Limb (tissue), 2 donors: Measurements from ENCODE around the gene PDGFA.

ENCODE experiments used
- DNase-seq, 2 donors: peaks; one replicate each; pipeline ENCODE4 v3.0.0-alpha.2; 2016; ENCODE audit errors: extremely low spot score in 2 of 2

The PDGFA gene

DNA sequence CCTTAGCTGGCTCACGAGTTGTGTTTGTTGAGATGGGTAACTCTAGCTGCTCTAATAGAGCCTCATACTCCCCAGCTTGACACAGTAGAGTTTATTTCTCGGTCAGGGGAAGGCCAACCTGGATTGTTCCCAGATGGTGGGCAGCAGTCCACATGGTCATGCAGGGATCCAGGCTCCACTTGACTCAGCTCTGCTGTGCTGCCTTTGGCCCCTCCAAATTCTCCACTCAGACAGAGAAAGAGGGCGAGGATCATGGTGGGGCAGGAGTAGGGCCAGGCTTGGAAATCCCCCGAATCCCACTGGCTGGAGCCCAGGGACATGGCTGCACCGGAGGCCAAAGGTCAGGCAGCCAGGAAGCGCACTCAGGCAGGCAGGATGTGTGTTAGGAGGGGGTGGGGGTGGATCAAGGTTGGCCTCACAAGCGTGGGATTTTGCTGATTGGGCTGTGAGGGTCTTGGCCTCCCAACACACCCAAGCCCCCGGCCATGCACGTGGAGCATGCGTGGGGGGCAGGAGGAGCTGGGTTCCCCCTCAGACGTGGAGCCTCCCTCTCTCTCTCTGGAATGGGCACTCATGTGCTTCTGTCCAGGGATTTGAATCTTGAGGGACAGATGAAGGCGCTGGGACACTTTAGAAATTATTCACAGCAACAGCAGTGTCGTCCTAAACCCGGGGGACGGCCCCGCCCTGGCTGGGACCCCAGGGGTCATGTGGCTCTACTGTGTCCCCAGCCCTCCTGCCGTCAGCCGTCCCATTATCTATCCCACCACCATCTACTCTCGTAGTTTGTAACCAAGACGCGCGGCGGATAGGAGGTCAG, 44.8 kb downstream of the PDGFA start:
- DNase-seq: no peak

DNA sequence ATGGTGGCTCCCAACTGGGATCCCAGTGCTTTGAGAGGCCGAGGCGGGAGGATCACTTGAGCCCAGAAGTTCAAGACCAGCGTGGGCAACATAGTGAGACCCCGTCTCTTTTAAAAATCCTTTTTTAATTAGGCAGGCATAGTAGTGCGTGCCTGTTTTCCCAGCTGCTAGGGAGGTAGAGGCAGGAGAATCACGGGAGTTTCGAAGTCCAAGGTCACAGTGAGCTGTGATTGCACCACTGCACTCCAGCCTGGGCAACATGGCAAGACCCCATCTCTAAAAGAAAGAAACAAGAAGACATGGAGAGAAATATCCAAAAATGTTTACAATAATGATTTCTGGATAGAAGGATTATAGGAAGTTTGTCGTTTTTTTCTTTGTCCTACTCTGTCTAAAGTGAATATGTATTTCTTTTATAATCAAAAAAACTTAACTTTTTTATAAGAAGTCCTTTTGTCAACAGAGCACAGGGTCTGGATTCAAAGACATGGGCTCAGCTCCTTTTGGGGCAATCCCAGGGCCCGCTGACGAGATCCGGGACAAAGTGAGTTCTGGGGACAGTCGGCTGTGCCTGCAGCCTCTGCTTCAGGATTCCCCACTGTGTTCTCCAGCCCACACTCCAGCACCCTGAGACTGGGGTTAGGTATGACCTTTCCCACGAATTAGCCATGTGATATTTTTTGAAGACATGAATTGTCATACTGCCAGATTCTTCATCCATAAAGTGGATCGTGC, 45.6 kb downstream of the PDGFA start:
- DNase-seq: no peak

DNA sequence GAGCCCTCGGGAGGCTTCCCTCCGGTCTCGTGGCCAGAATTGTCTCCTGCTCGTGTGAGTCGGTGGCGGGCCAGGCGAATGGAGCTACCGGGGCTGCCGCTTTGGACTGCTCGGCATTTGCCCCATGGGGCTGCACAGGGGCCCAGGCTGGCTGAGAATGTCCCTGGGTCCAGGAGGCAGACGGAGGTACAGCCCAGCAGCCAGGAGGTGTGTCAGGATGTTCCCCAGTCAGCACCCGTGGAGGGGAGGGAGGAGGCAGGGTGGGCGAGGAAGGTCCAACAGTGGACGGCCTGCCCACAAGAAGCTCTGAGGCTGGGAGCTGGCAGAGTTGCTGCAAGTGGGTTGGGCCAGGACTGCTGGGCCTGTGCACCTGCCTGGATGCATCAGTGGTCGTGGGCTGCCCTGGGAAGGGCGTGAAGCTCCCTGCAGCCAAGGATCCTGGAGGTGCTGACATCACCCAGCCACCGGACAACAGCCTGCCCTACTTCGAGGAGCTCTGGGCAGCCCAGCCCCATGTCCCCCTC, 46.4 kb downstream of the PDGFA start:
- DNase-seq: peak in 1 of 2 donors; percentile 20

DNA sequence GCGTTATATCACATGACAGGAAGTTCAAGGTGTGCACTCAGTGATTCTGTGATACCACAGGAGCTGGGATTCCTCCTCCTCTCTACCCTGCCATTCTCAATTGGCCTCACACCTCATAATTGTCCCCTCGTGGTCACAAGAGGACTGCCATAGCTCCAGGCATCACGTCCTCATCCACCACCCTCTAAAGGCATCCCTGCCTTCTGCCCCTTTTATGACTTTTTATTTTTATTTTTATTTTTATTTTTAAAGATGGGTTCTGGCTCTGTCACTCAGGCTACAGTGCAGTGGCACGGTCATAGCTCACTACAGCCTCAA, 47.0 kb downstream of the PDGFA start:
- DNase-seq: no peak

DNA sequence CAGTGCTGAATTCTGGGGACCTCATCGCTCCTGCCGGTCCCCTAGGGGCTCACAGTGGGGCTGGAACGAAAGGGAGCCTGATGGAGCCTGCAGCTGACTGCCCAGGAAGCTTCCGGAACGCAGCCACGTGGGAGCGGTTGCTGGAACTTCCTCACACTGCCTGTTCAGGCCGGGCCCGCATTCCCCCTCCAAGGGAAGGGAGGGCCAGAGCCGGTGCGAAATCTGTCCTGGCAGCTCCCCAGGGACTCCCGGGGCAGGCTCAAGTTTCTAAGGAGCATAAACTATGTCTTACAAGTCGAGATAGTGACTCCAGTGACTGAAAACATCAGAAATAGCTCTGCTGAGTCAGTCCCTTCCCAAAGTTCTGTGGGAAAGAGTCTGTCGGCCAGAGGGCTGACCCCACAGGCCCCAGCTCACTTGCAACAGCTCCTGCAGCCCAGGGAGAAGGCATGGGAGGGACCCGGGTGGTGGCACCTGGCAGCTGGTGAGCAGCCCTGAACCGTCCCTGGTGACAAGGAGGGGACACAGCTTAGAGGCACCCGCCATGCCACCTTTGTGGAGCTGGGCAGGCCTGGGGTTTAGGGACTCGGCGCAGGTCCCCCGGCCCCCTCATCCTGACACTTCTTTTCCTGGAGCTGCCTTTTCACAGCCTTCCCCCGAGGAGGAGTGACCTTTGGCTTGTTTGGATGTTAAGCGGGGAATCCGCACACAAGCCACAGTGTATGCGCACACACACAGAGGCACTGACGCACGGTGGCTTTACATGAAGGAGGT, 47.6 kb downstream of the PDGFA start:
- peak; percentile 57 to 72 for DNase-seq

DNA sequence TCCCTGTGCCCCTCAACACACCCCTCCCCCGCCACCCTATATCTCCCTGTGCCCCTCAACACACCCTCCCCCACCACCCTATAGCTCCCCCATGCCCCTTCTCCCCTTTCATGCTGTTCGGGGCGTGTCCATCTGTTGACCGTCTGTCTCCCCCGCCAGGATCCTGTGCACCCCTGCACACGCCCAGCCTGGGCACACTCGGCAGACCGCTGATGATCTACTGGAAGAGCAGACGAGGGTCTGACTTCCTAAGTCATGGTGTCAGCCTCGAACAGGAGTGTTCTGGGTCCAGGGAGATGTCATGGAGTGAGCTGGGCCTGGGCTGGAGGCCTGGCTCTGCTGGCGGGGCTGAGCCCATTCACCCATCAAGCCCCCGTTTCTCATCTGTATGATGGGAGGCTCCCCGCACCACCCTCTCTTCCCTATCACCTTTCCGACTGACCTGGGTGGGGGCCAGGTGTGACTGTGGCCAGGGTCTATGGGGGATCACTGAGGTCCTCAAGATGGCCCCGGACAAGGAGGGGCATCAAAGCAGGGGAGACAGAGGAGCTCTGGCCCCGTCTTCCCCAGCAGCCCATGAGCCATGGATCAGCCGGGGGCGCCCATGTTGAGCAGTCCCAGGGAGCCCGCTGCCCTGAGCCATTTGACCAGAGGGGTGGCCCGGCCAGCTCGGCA, 48.3 kb downstream of the PDGFA start:
- peak in 1 of 2 donors; percentile 24 for DNase-seq

DNA sequence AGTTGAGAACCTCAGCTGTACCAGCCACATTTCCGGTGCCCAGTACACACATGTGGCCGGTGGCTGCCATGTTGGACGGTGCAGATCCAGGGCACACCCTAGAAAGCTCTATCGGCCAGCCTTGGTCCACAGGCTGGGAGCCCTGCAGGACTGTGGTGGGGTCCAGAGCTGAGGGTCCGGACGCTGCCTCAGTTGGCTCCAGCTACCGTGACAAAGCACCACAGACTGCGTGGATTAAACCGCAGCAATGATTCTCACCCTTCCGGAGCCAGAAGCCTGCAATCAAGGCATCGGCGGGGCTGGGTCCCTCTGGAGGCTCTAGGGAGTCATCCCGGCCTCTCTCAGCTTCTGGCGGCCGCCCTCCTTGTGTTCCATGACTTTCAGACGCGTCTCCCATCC, 50.1 kb downstream of the PDGFA start:
- peak in 1 of 2 donors; percentile 14 for DNase-seq

DNA sequence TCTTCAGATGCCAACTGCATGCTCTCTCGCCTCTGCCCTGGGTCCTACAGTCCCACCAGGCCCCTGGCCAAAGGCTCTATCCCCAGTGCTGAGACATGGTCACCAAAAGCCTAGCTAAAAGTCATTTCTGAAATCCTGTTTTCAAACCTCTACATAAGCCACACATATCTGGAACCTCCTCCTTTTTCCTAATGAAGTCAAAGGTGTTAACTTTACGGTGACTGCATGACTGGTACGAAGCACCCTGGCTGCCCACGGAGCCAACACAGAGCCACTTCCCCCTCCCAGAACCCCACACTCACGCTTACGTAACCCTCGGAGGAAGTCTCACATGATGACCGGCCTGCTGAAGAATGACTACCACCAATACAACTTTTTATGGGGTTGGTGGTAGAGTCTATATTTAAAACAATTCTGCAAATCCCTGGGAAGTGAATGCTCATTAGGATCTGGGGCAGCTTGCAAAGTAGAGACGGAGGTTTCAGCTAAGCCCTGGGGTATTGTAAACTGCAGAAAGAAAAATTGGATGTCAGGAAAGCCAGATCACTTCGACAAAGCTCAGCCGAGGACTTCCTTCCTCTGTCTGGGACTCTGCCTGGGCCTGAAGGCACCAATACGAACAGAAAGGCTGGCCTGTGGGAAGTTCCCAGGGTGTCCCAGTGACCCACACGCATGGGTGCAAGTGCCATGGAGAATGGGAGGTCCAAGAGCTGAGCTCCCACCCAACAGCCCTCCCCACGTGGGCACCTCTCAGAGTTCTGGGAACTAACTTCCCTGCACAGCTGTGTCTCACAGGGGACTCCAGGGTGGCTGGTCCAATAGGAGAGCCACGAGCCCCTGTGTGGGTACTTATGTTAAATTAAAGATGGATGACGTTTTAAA, 50.7 kb downstream of the PDGFA start:
- peak in 1 of 2 donors; percentile 26 for DNase-seq

DNA sequence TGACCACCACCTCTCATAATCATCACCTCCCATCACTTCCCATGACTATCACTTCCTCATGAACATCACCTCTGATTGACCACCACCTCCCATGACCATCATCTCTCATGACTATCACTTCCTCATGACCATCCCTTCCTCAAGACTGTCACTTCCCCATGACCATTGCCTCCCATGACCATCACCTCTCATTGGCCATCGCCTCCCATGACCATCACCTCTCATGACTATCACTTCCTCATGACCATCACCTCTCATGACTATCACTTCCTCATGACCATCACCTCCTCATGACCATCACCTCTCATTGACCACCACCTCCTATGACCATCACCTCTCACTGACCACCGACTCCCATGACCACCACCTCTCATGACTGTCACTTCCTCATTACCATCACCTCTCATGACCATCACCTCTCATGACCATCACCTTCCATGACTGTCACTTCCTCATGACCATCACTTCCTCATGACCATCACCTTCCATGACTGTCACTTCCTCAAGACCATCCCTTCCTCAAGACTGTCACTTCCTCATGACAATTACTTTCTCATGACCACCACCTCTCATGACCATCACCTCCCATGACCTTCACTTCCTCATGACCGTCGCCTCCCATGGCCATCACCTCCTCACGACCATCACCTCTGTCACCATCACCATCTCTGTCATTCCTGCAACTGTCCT, 51.6 kb downstream of the PDGFA start:
- peak in 1 of 2 donors; percentile 12 for DNase-seq

DNA sequence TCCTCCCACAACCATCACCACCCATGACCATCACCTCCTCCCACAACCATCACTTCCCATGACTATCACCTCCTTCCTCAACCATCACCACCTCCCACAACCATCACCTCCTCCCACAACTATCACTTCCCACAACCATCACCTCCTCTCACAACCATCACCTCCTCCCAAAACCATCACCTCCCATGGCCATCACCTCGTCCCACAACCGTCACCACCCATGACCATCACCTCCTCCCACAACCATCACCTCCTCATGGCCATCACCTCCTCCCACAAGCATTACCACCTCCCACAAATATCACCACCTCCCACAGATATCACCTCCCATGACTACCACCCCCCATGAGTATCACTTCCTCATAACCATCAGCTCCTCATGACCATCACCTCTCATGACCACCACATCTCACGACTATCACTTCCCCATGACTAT, 52.2 kb downstream of the PDGFA start:
- DNase-seq: no peak

DNA sequence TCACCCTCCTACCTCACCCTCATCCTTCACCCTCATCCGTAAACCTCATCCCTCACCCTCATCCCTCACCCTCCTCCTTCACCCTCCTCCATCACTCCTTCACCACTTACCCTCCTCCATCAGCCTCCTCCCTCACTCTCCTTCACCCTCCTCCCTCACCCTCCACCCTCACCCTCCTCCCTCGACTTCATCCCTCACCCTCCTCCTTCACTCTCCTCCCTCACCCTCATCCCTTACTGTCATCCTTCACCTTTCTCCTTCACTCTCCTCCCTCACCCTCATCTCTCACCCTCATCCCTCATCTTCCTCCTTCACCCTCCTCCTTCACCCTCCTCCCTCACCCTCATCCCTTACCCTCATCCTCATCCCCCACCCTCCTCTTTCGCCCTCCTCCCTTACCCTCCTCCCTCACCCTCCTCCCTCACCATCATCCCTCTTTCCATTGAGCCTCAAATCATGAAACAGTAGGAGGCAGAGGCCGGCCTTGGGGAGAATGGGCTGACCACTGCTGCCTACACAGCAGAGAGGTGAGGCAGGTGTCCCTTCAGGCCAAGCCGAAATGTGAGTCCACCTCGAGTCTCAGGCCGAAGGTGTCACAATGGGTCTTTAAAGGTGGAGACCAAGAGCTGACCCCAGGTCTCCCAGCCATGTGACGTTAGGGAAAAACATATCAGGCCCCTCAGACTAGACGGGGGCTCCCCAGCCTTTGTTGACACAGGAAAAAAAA, 53.0 kb downstream of the PDGFA start:
- DNase-seq: no peak

DNA sequence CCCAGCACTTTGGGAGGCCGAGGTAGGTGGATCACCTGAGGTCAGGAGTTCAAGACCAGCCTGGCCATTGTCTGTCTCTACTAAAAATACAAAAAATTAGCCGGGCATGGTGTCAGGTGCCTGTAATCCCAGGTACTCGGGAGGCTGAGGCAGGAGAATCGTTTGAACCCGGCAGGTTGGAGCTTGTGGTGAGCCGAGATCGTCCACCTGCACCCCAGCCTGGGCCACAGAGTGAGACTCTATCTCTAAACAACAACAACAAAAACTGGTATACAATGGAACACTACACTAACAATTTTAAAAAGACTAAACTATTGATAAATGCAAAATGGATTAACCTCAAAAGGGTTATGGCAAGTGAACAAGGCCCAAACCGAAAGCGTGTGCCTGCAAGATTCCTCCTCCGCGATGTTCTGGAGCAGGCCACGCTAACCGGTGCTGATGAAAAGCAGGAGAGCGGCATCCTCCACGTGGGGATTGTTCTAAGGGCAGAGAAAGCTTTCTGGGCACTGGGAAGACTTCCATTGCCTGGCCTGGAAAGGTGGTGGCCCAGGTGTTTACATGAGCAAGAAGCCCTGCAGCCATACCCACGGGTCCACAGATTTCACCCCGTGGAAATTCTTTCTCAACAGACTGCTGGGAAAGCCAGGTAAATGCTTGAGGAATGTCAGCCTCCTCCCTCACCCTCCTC, 53.8 kb downstream of the PDGFA start:
- DNase-seq: no peak

DNA sequence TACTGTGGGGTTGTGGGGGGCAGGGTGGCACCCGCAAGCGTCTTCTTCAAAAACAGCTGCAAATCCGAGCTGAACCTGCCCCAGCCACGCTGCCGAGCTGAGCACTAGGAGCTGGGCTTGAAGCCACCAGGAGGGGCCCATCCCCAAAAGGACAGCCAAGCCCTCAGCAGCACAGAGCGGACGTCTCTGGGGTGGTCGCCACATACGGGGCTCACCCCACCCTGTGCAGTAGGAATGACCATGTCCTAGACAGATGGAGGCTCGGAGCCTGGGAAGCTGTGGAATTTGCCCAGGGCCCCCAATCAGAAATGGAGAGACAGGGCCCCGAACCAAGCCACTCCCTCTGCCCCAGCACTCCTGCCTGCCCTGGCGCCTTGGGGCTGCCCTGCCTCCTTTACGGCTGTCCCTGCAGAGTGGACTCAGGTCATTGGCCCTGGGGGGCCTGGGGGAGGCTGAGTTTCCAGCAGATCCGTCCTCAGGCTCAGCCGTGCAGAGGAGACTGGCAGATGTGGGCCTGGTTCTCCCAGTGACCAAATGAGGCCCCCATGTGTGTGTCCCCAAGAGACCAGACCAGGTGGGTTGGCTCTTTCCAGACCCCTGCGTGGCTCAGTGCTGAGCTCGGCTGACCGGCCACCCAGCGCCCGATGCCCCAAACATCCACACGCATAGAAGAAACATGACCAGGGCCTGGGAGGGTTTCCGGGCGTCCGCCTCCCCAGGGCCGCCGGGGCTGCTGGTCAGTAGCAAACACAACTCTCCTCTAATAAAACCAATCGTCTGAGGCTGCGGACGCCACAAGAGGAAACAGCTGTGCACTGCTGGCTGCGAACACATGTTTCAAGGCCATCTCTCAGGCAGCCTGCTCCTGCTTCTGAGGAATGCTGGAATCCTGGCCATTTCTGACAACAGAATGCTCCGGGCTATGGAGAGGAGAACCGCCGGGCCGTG, 54.9 kb downstream of the PDGFA start:
- DNase-seq: peak; percentile 70 to 77

DNA sequence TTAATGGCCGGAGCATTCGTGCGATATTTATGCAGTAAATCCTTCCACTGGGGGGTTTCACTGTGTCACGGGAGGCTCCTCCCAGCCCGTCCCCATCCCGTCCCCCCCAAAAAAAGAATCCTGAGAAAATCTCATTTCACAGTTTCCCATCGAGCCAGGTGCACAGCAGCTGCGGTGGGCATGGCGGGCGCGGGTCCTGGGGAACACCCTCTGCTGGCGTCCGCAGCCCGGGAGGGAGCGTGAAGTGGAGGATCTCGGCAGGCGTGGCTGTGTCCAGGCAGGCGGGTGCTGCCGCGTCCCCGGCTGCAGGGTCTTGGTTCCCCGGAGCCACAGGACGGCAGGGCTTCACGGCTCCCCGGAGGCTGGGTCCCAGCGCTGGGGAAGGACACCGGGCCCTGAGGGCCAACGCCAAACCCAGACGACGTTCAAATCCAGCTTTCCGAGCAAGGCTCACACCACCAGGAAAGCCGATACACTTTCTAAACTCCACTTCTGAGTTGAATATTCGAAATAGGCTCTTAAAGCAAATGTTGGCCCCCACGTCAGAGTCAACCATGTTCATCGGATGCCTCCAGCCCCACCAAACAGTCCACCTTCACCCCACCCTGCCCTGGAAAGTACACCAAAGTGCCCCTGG, 55.7 kb downstream of the PDGFA start:
- peak in 1 of 2 donors; percentile 57 for DNase-seq

DNA sequence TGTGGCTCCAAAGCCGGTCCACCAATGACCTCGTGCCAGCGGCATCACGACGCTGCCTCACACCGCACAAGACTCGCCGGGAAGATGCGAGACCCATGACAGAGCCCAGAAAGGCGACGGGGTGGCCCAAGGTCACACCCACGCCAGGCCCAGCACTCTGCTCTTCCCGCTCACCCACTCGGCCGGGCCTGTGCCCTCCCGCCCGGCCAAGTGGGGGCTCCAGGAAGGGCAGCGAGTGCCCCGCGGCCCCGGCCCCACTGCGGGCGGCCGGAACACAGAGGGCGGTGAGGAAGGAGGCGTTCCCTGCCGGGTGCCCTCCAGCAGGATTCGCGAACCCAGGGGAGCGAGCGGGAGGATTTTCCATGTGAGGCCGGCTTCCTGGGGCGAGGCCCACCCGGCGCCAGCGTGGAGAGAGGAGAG, 56.3 kb downstream of the PDGFA start:
- DNase-seq: no peak

DNA sequence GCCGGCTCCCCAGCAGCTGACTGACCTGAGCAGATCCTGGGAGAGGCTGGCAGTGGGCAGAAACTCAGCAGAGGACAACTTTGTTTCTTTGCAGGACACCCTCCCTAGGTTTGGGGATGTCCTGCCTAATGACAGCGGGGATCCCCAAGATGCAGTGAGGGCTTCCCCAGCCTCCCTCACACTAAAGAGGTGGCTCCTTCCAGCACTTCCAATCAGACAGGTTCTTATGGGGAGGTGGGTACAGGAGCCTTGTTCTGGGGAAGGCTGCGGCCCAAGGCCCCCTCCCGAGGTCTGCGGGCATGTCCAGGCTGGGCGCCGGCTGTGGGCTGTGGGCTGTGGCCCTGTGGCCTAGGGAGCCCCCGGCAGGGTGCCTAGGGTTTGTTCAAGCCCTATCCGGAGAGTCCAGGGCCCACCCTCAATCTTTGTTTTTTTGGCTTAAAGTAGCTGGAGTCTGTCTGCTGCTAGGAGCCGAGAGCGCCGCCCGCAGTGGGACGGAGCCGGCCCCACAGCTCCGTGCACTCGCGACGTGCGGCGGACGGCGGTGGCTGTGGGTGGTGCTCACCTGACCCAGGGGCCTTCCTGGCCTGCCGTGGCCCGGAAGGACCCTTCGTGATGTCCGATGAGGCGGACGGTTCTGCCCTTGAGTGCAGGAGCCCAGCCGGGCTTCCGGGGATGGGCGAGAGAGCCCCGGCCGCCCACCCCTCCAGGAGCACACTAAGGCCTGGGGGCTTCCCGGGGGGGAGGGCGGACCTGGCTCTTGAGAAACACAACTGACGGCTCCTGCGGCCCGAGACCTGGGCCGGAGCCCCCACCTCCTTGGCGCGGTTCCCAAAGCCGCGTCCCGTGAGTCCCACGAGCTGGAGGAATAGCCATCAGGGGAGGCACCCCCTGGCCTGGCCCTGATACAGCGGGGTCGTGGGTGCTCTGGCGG, 57.2 kb downstream of the PDGFA start:
- peak in 1 of 2 donors; percentile 28 for DNase-seq
